Measurements from ENCODE around the gene CEP290.
A peak's percentile ranks its signal among the peaks of the same experiment; 100 is the strongest.
"Not testable (repeated sequence)": the region's sequence is repeated elsewhere in the genome, so short reads cannot be mapped to it uniquely, and the experiment has no call there.

Gene CEP290

DNA sequence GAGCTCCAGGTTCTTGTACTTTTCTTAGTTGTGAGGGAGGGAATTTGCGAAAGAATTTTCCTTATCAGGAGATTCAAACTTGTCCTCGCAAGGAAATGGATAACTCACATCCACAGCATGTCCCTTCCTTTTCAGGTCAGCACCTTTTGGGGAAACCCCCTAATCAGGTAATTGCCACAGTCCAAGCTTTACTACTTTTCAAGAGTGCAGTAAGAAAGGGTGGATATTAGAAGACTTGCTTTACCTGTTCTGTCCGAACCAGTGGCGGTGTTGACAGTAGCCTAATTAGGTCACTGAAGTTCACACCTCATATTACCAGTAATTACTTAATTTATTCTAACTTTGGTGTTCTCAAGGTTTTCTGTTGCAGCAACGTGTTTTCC is 106.0 kb downstream of the CEP290 start:
- Histone ChIP-seq H3F3A (ENCODE audit: insufficient read depth) (no peaks in the 10 kb centered on the region), H2AFZ (ENCODE audit: low read depth, low read length, severe bottlenecking) (peak overlapping the region; percentile 98), H3K79me2 (ENCODE audit: insufficient read depth, low read length) (peaks cover 56% of the 10 kb centered on the region), H3K9me2 (replicated peaks; ENCODE audit: insufficient read depth, low read length) (no peaks in the 10 kb centered on the region), H3K27ac (ENCODE audit: low read depth, low read length) (peak overlapping the region; percentile 46; the same call in 1 of the 2 replicates), H3K4me3 (ENCODE audit: insufficient read depth, low read length, poor library complexity, severe bottlenecking) (peak overlapping the region; percentile 81), H3K4me2 (ENCODE audit: low read depth, low read length, poor library complexity, severe bottlenecking) (peak overlapping the region; percentile 93), H3K36me3 (ENCODE audit: low read length) (peaks cover 10% of the 10 kb centered on the region), H3K9ac (ENCODE audit: low read length) (peak overlapping the region; percentile 79), H3K27me3 (ENCODE audit: low read length) (no peaks in the 10 kb centered on the region), H3K9me3 (ENCODE audit: insufficient read depth, low read length) (no peaks in the 10 kb centered on the region), H4K20me1 (ENCODE audit: low read depth, low read length) (no peaks in the 10 kb centered on the region)
- TF ChIP-seq EZH2phosphoT487 (conservative IDR thresholded peaks at IDR 0.05; ENCODE audit: low read length) (no peak), CTCF (IDR thresholded peaks at IDR 0.05; ENCODE audit: insufficient read depth, low read length, poor library complexity, severe bottlenecking) (no peak)

DNA sequence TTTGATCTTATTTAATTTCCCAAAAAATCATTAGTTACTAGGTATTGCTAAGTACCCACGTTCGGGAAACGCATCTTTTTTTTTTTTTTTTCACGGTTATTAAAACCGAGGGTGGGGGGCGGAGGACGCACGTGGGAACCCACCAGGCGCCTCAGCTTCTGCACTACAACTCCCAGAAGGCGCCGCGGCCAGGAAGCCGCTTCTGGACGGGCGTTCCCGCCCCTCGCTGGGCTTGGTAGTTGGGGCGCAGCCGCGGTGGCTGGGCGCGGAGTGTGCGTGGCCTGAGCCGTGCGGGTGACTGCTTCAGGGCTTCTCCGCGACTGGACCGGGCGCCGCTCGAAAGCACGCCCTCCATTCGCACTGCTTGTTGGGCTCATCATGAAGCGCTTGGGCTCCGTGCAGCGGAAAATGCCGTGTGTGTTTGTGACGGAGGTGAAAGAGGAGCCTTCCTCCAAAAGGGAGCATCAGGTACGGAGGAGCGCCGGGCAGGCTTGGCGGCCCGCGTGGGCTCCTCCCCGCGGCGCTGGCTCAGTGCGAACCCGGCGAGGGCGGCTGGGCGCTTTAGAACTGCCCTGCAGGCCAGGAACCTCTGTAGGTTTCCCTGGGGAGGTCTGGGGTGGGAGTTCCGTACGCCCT is 106.5 kb downstream of the CEP290 start:
- Histone ChIP-seq H3F3A (ENCODE audit: insufficient read depth) (no peaks in the 10 kb centered on the region), H3K36me3 (ENCODE audit: low read length) (peaks cover 5% of the 10 kb centered on the region), H3K9me2 (replicated peaks; ENCODE audit: insufficient read depth, low read length) (no peaks in the 10 kb centered on the region), H3K9ac (ENCODE audit: low read length) (peak overlapping the region; percentile 79), H4K20me1 (ENCODE audit: low read depth, low read length) (no peaks in the 10 kb centered on the region), H2AFZ (ENCODE audit: low read depth, low read length, severe bottlenecking) (peak overlapping the region; percentile 98), H3K4me3 (ENCODE audit: insufficient read depth, low read length, poor library complexity, severe bottlenecking) (peak overlapping the region; percentile 81), H3K9me3 (ENCODE audit: insufficient read depth, low read length) (no peaks in the 10 kb centered on the region), H3K27ac (ENCODE audit: low read depth, low read length) (peak overlapping the region; percentile 46; the same call in 1 of the 2 replicates), H3K4me2 (ENCODE audit: low read depth, low read length, poor library complexity, severe bottlenecking) (peak overlapping the region; percentile 93), H3K79me2 (ENCODE audit: insufficient read depth, low read length) (peaks cover 51% of the 10 kb centered on the region), H3K27me3 (ENCODE audit: low read length) (no peaks in the 10 kb centered on the region)
- no peak for TF ChIP-seq EZH2phosphoT487 (conservative IDR thresholded peaks at IDR 0.05; ENCODE audit: low read length)

- not testable (repeated sequence) for H3K79me2 ChIP-seq (ENCODE audit: insufficient read depth, low read length); H2AFZ ChIP-seq (ENCODE audit: low read depth, low read length, severe bottlenecking); H4K20me1 ChIP-seq (ENCODE audit: low read depth, low read length); H3K9me3 ChIP-seq (ENCODE audit: insufficient read depth, low read length); H3K36me3 ChIP-seq (ENCODE audit: low read length); H3K27me3 ChIP-seq (ENCODE audit: low read length); H3K27ac ChIP-seq (ENCODE audit: low read depth, low read length); H3K9ac ChIP-seq (ENCODE audit: low read length); H3K4me3 ChIP-seq (ENCODE audit: insufficient read depth, low read length, poor library complexity, severe bottlenecking); H3K4me2 ChIP-seq (ENCODE audit: low read depth, low read length, poor library complexity, severe bottlenecking); H3K9me2 ChIP-seq (replicated peaks; ENCODE audit: insufficient read depth, low read length); H3F3A ChIP-seq (ENCODE audit: insufficient read depth)
Measured at GRCh38 chr12:88031161-88031560, 110.7 kb downstream of the CEP290 start.

DNA sequence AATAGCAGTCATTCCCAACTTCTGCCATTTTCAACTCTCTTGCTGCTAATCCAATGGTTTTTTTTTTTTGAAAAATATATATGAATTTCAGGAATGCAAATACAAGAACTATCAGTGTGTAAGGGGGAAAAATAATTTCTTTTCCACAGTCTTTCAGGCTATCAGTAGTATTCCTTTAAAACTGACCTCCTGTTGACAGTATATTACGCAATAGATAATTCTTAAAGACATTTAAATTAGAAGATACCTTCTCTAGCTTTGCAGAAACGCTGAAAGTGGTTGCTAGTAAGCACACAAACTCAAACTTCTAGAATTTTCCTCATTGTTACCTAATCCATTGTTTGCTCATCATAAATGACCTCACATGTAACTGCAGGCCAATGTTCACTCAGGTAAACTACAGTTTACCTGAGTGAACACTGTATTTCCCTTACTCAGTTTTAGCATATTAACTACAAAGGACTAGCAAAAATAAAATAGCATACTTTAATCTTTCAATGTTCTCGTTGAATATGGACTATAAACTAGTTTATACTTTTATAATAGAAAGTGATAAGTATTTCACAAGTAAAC is 112.7 kb downstream of the CEP290 start, which contains the start of gene C12orf50:
C12orf50 (minus strand) TSS at position 309 of the 573 bp plus-strand sequence. CDS start 2,439 bp downstream, outside the sequence.
- no peak for TF ChIP-seq EZH2phosphoT487 (conservative IDR thresholded peaks at IDR 0.05; ENCODE audit: low read length)
- no peak for TF ChIP-seq CTCF (IDR thresholded peaks at IDR 0.05; ENCODE audit: insufficient read depth, low read length, poor library complexity, severe bottlenecking)
- H3K79me2 ChIP-seq (ENCODE audit: insufficient read depth, low read length) = no peaks in the 10 kb centered on the region
- no peaks in the 10 kb centered on the region for H3K9me2 ChIP-seq (replicated peaks; ENCODE audit: insufficient read depth, low read length)
- H2AFZ ChIP-seq (ENCODE audit: low read depth, low read length, severe bottlenecking) = no peak within 1 kb of the TSS
- H3K9ac ChIP-seq (ENCODE audit: low read length) = no peak within 1 kb of the TSS
- no peaks in the 10 kb centered on the region for H3K36me3 ChIP-seq (ENCODE audit: low read length)
- H4K20me1 ChIP-seq (ENCODE audit: low read depth, low read length) = no peaks in the 10 kb centered on the region
- no peak within 1 kb of the TSS for H3K4me3 ChIP-seq (ENCODE audit: insufficient read depth, low read length, poor library complexity, severe bottlenecking)
- H3K27ac ChIP-seq (ENCODE audit: low read depth, low read length) = no peak within 1 kb of the TSS
- H3K27me3 ChIP-seq (ENCODE audit: low read length) = no peaks in the 10 kb centered on the region
- H3K4me2 ChIP-seq (ENCODE audit: low read depth, low read length, poor library complexity, severe bottlenecking) = no peak within 1 kb of the TSS
- H3F3A ChIP-seq (ENCODE audit: insufficient read depth) = no peaks in the 10 kb centered on the region
- H3K9me3 ChIP-seq (ENCODE audit: insufficient read depth, low read length) = no peaks in the 10 kb centered on the region
